Pancreas (tissue), 10 donors: ENCODE data around the gene SERF2. TPM values are rescaled to one million over a fixed set of nuclear protein-coding genes. Genes with fewer than 3 reads are reported as not detected.
A peak's percentile ranks its signal among the peaks of the same experiment; 100 is the strongest.
"Not testable (repeated sequence)": the region's sequence is repeated elsewhere in the genome, so short reads cannot be mapped to it uniquely, and the experiment has no call there.

Experiments
- ATAC-seq, 4 donors: fragments of 200-7000 bp; cut with Tn5 transposase; one replicate each; pipeline versions ENCODE4 v1.8.0 to v1.9.1; 2020; ENCODE audit warnings: mild to moderate bottlenecking in 4 of 4, moderate library complexity in 4 of 4
- DNase-seq, 6 donors: peaks; one replicate each; pipeline ENCODE4 v3.0.0-alpha.2; 2020
- FAIRE-seq: peaks from 2 replicates; lab custom pipeline; 2012; peaks lifted over from hg19 to GRCh38; lab: Jason Lieb, UNC
- H3K27ac ChIP-seq, 4 donors: fragments of 200-600 bp; sonication (generic); 1 replicate in 3 of 4; 2 replicates in 1 of 4; pipeline versions ENCODE4 v1.5.0 to v1.8.0; 2020
- H3K27me3 ChIP-seq, 4 donors: fragments of 200-600 bp; one replicate each; pipeline ENCODE4 v1.8.0; 2021
- H3K36me3 ChIP-seq, 3 donors: fragments of 200-600 bp; sonication (generic) in 1 of 3; one replicate each; pipeline versions ENCODE4 v1.5.0 to v1.8.0; 2020 to 2021
- H3K4me1 ChIP-seq, 3 donors: fragments of 200-600 bp; one replicate each; pipeline ENCODE4 v1.8.0; 2021
- H3K4me3 ChIP-seq, 4 donors: fragments of 200-600 bp; sonication (generic) in 2 of 4; one replicate each; pipeline versions ENCODE4 v1.5.0 to v1.8.0; 2020 to 2021
- H3K9me3 ChIP-seq, 4 donors: fragments of 200-600 bp; one replicate each; pipeline ENCODE4 v1.8.0; 2021
- WGBS, 2 donors: extraction: QIAGEN DNeasy Blood & Tissue Kit; methylation state at CpG; one replicate each; pipeline ENCODE4 v1.1.7; 2013; 5-methylcytosine and 5-hydroxymethylcytosine counted together
- intact Hi-C, 3 donors: fragments of 100-400 bp; cut with DNase I; formaldehyde crosslinking; loops; one replicate each; pipeline versions ENCODE4 v1.11.1 to v1.14.2; 2022
- polyA plus RNA-seq, 2 donors: library from polyadenylated mRNA; stranded (reverse); fragments of 200-250 nt; gene quantifications; one replicate each; pipeline ENCODE4 v1.2.3, GENCODE V29; 2013
- total RNA-seq, 6 donors: library from RNA; stranded (reverse); fragmentation: NEBNext Ultra II Directional in 4 of 6; extraction: Animal tissue kit (Norgen Biotek cat#: 25700) in 4 of 6; gene quantifications; one replicate each; pipeline versions ENCODE4 v1.2.1 to v1.2.4, GENCODE V29; 2021 to 2023
- TF ChIP-seq, protein P1 (sequence below), 4 donors: fragments of 200-600 bp; sonication (generic) in 3 of 4; IDR thresholded peaks; one replicate each; pipeline versions ENCODE4 v1.5.0 to v1.8.0; 2021; ENCODE audit warnings: antibody characterized with exemption in 4 of 4
- donor health status: healthy with polysubstance abuse.
- donor health status: DM: no; HTN: no; CAD: no; lungs with moderate emphysema.
- donor health status: DM: no; HTN: no; CAD: no.
- donor health status: control.
- donor health status: control.
- donor health status: Bipolar disorder and iron deficiency.
- donor health status: DM: yes; HTN: yes; CAD: no.
- donor health status: DM: no; HTN: no; CAD: no.
- donor health status: DM: no; HTN: no; CAD: no.
- donor health status: DM: yes; HTN: yes; CAD: no.

SERF2 gene
- 100 to 1,000 TPM; 245 to 540 (median 381) TPM for total RNA-seq
- 1,000 to 10,000 TPM in 1 of 2 donors, 100 to 1,000 TPM in 1; 943 to 1,722 TPM for polyA plus RNA-seq

GRCh38 chr15:43791993-43792760, at the start of gene SERF2:
TSS of gene SERF2 (plus strand) at chr15:43792320. CDS start at chr15:43792377, 57 bp downstream.
- TF ChIP-seq, protein P1, sequence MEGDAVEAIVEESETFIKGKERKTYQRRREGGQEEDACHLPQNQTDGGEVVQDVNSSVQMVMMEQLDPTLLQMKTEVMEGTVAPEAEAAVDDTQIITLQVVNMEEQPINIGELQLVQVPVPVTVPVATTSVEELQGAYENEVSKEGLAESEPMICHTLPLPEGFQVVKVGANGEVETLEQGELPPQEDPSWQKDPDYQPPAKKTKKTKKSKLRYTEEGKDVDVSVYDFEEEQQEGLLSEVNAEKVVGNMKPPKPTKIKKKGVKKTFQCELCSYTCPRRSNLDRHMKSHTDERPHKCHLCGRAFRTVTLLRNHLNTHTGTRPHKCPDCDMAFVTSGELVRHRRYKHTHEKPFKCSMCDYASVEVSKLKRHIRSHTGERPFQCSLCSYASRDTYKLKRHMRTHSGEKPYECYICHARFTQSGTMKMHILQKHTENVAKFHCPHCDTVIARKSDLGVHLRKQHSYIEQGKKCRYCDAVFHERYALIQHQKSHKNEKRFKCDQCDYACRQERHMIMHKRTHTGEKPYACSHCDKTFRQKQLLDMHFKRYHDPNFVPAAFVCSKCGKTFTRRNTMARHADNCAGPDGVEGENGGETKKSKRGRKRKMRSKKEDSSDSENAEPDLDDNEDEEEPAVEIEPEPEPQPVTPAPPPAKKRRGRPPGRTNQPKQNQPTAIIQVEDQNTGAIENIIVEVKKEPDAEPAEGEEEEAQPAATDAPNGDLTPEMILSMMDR (IDR thresholded peaks at IDR 0.05): no peak
- H3K4me3 ChIP-seq: peak within 1 kb of the TSS; percentile 73 to 95 (median 87)
- peak; percentile 99 to 100 (median 100) for DNase-seq
- 0% methylated on average over 60 to 66 of the region's 66 CpGs for WGBS, 2 donors
- H3K9me3 ChIP-seq: no peaks in the 10 kb centered on the region
- H3K36me3 ChIP-seq: peaks cover 5 to 23% (median 7%) of the 10 kb centered on the region in 3 donors
- intact Hi-C loops: no loop called here
- H3K27ac ChIP-seq: peak within 1 kb of the TSS; percentile 79 to 99 (median 96)
- ATAC-seq: peak; percentile 91 to 95 (median 92)
- FAIRE-seq: peak; percentile 67
- H3K27me3 ChIP-seq: no peaks in the 10 kb centered on the region
- peaks cover 20 to 23% (median 20%) of the 10 kb centered on the region in 3 donors for H3K4me1 ChIP-seq

DNA sequence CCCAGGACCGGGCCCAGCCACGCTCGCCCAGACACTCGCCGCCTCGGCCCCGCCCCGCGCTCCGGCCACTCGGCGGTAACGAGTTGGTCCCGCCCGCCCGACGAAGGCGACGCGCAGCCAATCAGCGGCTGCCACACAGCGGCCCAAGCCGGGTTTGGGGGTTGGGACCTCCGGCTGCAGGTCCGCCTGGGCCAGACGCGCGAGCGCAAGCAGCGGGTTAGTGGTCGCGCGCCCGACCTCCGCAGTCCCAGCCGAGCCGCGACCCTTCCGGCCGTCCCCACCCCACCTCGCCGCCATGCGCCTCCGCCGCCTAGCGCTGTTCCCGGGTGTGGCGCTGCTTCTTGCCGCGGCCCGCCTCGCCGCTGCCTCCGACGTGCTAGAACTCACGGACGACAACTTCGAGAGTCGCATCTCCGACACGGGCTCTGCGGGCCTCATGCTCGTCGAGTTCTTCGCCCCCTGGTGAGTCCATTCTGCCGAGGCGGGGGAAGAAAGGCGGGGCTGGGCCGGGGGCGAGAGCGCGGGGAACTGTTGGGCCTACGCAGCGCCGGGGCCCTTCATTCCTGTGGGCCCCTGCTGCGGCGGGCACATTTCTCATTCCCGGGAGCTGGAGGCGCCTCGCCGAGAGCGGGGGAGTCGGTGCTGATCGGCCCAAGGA, 45.7 kb upstream of the SERF2 start, which contains the start of gene PDIA3:
Gene PDIA3 (plus strand): TSS at position 194 of the 658 bp plus-strand sequence. CDS start 102 bp downstream, at position 296.
- 0 to 2% methylated on average over 46 to 84 of the region's 84 CpGs for WGBS, 2 donors
- DNase-seq: peak; percentile 92 to 98 (median 94)
- H3K36me3 ChIP-seq, FAIRE-seq, H3K27me3 ChIP-seq, H3K9me3 ChIP-seq, intact Hi-C loops: not testable (repeated sequence)
- Histone ChIP-seq H3K4me1 (peaks cover 0 to 27% (median 12%) of the 10 kb centered on the region in 3 donors), H3K27ac (peak within 1 kb of the TSS; percentile 79 to 93 (median 88)), H3K4me3 (peak within 1 kb of the TSS; percentile 72 to 91 (median 88))
- ATAC-seq: peak; percentile 94 to 97 (median 95)

GRCh38 chr15:43746903-43747309, 45.2 kb upstream of the SERF2 start:
- peak overlapping the region; percentile 79 to 93 (median 88) for H3K27ac ChIP-seq
- peak overlapping the region; percentile 72 to 91 (median 88) for H3K4me3 ChIP-seq
- FAIRE-seq, H3K36me3 ChIP-seq, H3K27me3 ChIP-seq, intact Hi-C loops, H3K9me3 ChIP-seq: not testable (repeated sequence)
- H3K4me1 ChIP-seq: peaks cover 0 to 27% (median 12%) of the 10 kb centered on the region in 3 donors
- 0 to 4% methylated on average over 11 to 12 of the region's 12 CpGs for WGBS, 2 donors
- DNase-seq (peak in 2 of 6 donors; percentile 30 to 38), ATAC-seq (peak; percentile 55 to 66 (median 59))

GRCh38 chr15:43748376-43748775, 43.7 kb upstream of the SERF2 start:
- Histone ChIP-seq H3K4me3 (peak overlapping the region in 2 of 4 donors; percentile 72 to 86), H3K36me3 (no peaks in the 10 kb centered on the region), H3K4me1 (peaks cover 0 to 27% (median 12%) of the 10 kb centered on the region in 3 donors), H3K27me3 (no peaks in the 10 kb centered on the region), H3K27ac (no peak overlapping the region), H3K9me3 (no peaks in the 10 kb centered on the region)
- TF ChIP-seq, protein P1 (IDR thresholded peaks at IDR 0.05): no peak
- ATAC-seq (no peak), DNase-seq (no peak), FAIRE-seq (no peak)
- WGBS, 2 donors: 34 to 37% methylated on average over 3 of the region's 3 CpGs
- intact Hi-C loops: no loop called here

DNA sequence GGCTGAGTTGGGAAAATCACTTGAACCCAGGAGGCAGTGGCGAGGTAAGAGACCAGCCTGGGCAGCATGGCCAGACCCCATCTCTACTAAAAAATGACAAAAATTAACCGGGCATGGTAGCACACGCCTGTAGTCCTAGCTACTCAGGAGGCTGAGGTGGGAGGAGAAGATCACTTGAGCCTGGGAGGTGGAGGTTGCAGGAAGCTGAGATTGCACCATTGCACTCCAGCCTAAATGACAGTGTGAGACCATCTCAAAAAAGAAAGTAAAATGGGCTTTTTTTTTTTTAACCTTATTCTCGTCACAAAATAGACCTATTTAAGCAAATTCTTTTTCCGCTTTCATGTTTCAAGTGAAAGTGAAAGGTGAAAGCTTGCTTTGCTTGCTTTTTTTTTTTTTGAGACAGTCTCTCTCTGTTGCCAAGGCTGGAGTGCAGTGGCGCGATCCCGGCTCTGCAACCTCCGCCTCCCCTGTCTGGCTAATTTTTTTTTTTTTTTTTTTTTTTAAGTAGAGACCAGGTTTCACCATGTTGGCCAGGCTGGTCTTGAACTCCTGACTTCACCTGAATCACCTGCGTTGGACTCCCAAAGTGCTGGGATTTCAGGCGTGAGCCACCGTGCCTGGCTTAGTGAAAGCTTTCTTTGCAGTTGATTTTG, 42.3 kb upstream of the SERF2 start:
- peak in 2 of 4 donors; percentile 4 to 15 for ATAC-seq
- Histone ChIP-seq H3K4me1 (peaks cover 0 to 27% (median 12%) of the 10 kb centered on the region in 3 donors), H3K36me3 (peaks cover 0 to 5% (median 2%) of the 10 kb centered on the region in 3 donors), H3K4me3 (peak overlapping the region in 2 of 4 donors; percentile 6 to 86), H3K27me3 (no peaks in the 10 kb centered on the region), H3K27ac (peak overlapping the region in 2 of 4 donors; percentile 30 to 46), H3K9me3 (no peaks in the 10 kb centered on the region)
- no peak for DNase-seq
- no peak for FAIRE-seq
- TF ChIP-seq, protein P1 (IDR thresholded peaks at IDR 0.05): no peak
- 35 to 36% methylated on average over 12 of the region's 12 CpGs for WGBS, 2 donors
- intact Hi-C loops: no loop called here
